H54 (cell line): Measurements from ENCODE around the gene NSD1.
"Not testable (repeated sequence)": the region's sequence is repeated elsewhere in the genome, so short reads cannot be mapped to it uniquely, and the experiment has no call there.

Experiments
- DNase-seq: peaks from one replicate; pipeline ENCODE4 v3.0.0; 2011; ENCODE audit warnings: low spot score, mixed read lengths; ENCODE audit not compliant: insufficient read length
- FAIRE-seq: peaks from 3 replicates; lab custom pipeline; 2011; peaks lifted over from hg19 to GRCh38; lab: Jason Lieb, UNC
- POLR2A ChIP-seq: IDR thresholded peaks from 2 replicates; pipeline ENCODE4 v1.6.1; 2011; ENCODE audit warnings: low read depth, mild to moderate bottlenecking, low read length

The NSD1 gene

DNA sequence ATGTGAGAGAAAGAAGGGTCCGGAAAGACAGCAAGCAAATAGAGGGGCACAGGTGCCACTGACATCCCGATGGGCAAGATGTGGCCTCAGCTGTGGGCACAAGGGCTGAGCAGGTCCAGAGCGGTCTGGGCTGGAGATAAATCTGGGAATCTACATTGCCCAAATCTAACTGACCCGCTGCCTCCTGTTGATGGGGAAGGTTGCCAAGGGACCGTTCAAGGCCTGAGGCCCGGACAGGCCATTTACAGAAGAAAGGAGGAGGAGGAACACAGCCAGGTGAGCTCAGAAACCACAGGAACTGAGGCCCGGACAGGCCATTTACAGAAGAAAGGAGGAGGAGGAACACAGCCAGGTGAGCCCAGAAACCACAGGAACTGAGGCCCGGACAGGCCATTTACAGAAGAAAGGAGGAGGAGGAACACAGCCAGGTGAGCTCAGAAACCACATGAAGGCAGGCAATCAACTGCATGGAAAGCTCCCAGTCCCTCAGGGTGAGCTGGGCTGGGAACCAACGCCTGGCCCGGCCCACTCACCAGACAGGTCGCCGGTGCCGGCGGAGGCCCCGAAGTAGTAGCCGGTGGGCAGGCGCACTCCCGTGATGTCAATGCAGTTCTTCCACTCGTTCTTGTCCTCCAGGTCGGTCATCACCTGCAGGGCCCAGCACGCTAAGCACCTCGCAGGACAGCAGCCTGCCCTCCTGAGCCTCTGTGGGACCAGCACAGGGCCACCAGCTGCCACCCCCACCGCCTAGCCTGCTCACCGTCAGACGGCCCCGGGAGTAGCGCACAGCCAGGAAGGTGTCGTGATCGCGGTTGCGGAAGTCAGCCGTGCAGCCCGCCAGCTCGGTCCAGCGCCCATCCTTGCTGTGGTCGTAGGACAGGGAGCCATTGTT lies 203.3 kb downstream of the NSD1 start:
- FAIRE-seq (no peak), DNase-seq (no peak)
- TF ChIP-seq POLR2A: no peak

GRCh38 chr5:177338251-177339106 lies 204.9 kb downstream of the NSD1 start:
- no peak for DNase-seq
- no peak for TF ChIP-seq POLR2A
- no peak for FAIRE-seq

DNA sequence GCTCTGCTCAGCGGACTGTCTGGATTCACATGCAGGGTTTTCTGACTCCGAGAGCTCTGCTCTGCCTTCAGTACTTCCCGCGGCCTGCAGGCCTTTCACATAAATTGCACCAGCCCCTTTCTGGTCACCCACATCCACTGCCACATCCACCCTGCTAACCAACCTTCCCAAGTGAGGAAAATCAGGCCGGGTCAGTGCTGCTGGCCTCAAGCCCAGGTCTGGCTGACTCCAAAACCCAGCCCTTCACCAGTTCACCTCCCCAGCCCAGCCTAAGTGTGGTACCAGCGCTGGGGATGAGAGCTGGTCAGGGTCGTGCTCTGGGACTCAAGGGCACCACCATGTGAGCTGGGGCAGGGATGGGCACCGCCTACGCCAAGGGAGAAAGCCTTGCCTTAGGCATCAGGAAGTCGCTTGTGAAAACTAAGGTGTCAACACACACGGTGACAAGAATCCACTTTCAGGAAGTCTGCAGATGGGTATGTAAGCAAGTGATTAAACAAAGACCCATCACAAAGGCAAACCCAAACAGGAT lies 205.6 kb downstream of the NSD1 start:
- FAIRE-seq (no peak), DNase-seq (no peak)
- no peak for TF ChIP-seq POLR2A

DNA sequence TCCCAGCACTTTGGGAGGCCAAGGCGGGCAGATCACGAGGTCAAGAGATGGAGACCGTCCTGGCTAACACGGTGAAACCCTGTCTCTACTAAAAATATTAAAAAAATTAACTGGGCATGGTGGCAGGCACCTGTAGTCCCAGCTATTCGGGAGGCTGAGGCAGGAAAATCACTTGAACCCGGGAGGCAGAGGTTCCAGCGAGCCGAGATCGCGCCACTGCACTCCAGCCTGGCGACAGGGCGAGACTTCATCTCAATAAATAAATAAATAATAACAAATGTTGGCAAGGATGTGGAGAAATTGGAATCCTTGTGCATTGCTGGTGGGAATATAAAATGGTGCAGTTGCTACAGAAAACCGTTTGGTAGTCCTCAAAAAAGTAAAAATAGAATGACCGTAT lies 209.4 kb downstream of the NSD1 start:
- not testable (repeated sequence) for DNase-seq, FAIRE-seq

DNA sequence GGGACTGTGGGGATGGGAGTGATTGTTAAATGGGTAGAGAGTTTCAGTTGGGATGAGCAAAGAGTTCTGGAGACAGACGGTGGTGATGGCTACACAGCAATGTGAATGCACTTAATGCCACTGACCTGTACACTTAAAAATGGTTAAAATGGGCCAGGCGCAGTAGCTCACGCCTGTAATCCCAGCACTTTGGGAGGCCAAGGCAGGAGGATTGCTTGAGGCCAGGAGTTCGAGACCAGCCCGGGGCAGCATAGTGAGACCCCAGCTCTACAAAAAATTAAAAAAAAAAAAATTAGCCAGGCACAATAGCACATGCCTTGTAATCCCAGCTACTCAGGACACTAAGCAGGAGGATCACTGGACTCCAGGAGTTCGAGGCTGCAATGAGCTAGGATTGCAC lies 210.2 kb downstream of the NSD1 start:
- TF ChIP-seq POLR2A: no peak
- DNase-seq (no peak), FAIRE-seq (no peak)

GRCh38 chr5:177344891-177345290 lies 211.3 kb downstream of the NSD1 start:
- DNase-seq (no peak), FAIRE-seq (no peak)
- no peak for TF ChIP-seq POLR2A

GRCh38 chr5:177346820-177347219 lies 213.2 kb downstream of the NSD1 start:
- DNase-seq (no peak), FAIRE-seq (no peak)
- TF ChIP-seq POLR2A: no peak

DNA sequence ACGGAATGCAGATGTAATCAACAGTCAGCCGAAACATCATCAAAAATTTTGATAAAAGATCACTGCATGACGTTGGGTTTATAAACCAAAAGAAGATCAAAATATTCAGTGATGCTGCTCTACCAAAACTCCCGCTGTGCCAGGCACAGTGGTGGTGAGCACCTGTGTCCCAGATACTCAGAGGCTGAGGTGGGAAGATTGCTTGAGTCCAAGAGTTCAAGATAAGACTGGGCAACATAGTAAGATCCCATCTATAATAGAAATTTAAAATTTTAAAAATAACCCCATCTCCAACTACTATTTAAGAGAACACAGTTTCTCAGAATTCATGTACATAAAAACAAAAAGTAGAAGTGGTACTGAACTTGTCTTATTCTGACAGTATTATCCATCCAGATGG lies 214.1 kb downstream of the NSD1 start:
- FAIRE-seq: no peak
- no peak for DNase-seq
- TF ChIP-seq POLR2A: no peak

- DNase-seq (no peak), FAIRE-seq (no peak)
- no peak for TF ChIP-seq POLR2A
Observed at GRCh38 chr5:177349362-177349647, 215.7 kb downstream of the NSD1 start.

DNA sequence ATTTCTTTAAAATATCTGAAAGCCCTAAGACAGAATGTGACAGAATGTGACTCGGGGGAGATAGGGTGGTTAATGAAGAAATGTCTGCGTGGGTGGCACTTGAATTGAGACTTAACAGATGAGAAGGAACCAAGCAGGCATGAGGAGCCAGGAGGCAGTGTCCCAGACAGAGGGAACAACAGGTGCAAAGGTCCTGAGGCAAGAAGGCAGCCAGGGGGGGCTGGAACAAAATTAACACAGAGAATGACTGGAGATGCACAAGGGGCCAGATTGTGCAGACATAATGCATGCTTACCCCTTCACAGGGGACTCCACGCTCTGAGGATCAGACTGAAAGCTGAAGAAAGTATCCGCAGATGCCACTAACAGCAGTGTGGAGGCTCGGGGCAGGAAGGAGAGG lies 216.2 kb downstream of the NSD1 start:
- FAIRE-seq (no peak), DNase-seq (no peak)
- TF ChIP-seq POLR2A: no peak
